ENCODE results near the gene LENG8. TPM values are rescaled to one million over a fixed set of nuclear protein-coding genes. Genes with fewer than 3 reads are reported as not detected.
A peak's percentile ranks its signal among the peaks of the same experiment; 100 is the strongest.

The LENG8 gene
- total RNA-seq, 2 experiments from 2014 or later = 165 to 170 TPM

- intact Hi-C loops (cut with micrococcal nuclease) = no loop called here
- POLR2A ChIA-PET = no interaction called here
Measured at GRCh38 chr19:54435551-54436016, 13.4 kb upstream of the LENG8 start.

GRCh38 chr19:54436031-54436523 lies 12.9 kb upstream of the LENG8 start:
- intact Hi-C loops (cut with micrococcal nuclease) = no loop called here
- CTCF ChIA-PET = no interaction called here
- H3K36me3 Mint-ChIP-seq (ENCODE audit: low read depth) = peaks cover 1% of the 10 kb centered on the region
- H3K9me3 Mint-ChIP-seq = no peaks in the 10 kb centered on the region
- no peak for TF ChIP-seq CTCF (IDR thresholded peaks at IDR 0.05)
- peaks cover 17% of the 10 kb centered on the region for H3K4me1 Mint-ChIP-seq (ENCODE audit: low read depth)
- POLR2A ChIA-PET = interaction anchor here (0.8 kb wide), 1 partner anchor 15 kb away, joined by 3 read pairs; no protein-coding TSS in a partner anchor
- no peak overlapping the region for H3K27ac Mint-ChIP-seq
- DNase-seq (no peak), ATAC-seq (no peak)
- no peaks in the 10 kb centered on the region for H3K27me3 Mint-ChIP-seq
- H3K4me3 Mint-ChIP-seq = no peak overlapping the region

More at GRCh38 chr19:54435551-54436016, 13.4 kb upstream of the LENG8 start:
- H3K27me3 Mint-ChIP-seq = no peaks in the 10 kb centered on the region
- no peaks in the 10 kb centered on the region for H3K9me3 Mint-ChIP-seq
- ATAC-seq (no peak), DNase-seq (no peak)
- H3K36me3 Mint-ChIP-seq (ENCODE audit: low read depth) = peaks cover 1% of the 10 kb centered on the region
- CTCF ChIA-PET = no interaction called here
- H3K4me3 Mint-ChIP-seq = no peak overlapping the region
- no peak overlapping the region for H3K27ac Mint-ChIP-seq
- TF ChIP-seq CTCF (IDR thresholded peaks at IDR 0.05) = no peak
- H3K4me1 Mint-ChIP-seq (ENCODE audit: low read depth) = peaks cover 17% of the 10 kb centered on the region

GRCh38 chr19:54436628-54437252 lies 12.3 kb upstream of the LENG8 start:
- Mint-ChIP-seq H3K27me3 (no peaks in the 10 kb centered on the region), H3K9me3 (no peaks in the 10 kb centered on the region), H3K4me3 (no peak overlapping the region), H3K36me3 (ENCODE audit: low read depth) (peaks cover 1% of the 10 kb centered on the region), H3K27ac (no peak overlapping the region), H3K4me1 (ENCODE audit: low read depth) (peaks cover 16% of the 10 kb centered on the region)
- intact Hi-C loops (cut with micrococcal nuclease) = no loop called here
- TF ChIP-seq CTCF (IDR thresholded peaks at IDR 0.05) = no peak
- CTCF ChIA-PET = no interaction called here
- DNase-seq (no peak), ATAC-seq (no peak)
- POLR2A ChIA-PET = interaction anchor here (0.8 to 2.4 kb wide), 3 partner anchors 11 to 38 kb away, joined by 3 to 15 read pairs (median 3); partner anchors contain the start of gene LENG8

- ATAC-seq (peak; percentile 75), DNase-seq (peak; percentile 62)
- peak overlapping the region; percentile 25 for H3K27ac Mint-ChIP-seq
- intact Hi-C loops (cut with micrococcal nuclease) = no loop called here
- H3K9me3 Mint-ChIP-seq = no peaks in the 10 kb centered on the region
- peaks cover 19% of the 10 kb centered on the region for H3K4me1 Mint-ChIP-seq (ENCODE audit: low read depth)
- peak; percentile 32 for TF ChIP-seq CTCF (IDR thresholded peaks at IDR 0.05)
- H3K27me3 Mint-ChIP-seq = no peaks in the 10 kb centered on the region
- ChIA-PET CTCF (interaction anchor here (0.6 to 2.6 kb wide), 5 partner anchors 9 to 174 kb away, joined by 3 to 13 read pairs (median 3); partner anchors contain the start of genes LENG8 and TTYH1), POLR2A (interaction anchor here (0.8 to 2.4 kb wide), 5 partner anchors 9 to 16 kb away, joined by 3 to 15 read pairs (median 5); partner anchors contain the start of gene LENG8)
- no peak overlapping the region for H3K4me3 Mint-ChIP-seq
- H3K36me3 Mint-ChIP-seq (ENCODE audit: low read depth) = peaks cover 11% of the 10 kb centered on the region
Measured at GRCh38 chr19:54439174-54439851, 9.7 kb upstream of the LENG8 start.

Measured in activated CD8-positive, alpha-beta T cell treated with anti-CD3 and anti-CD28 coated beads for 36 hours (primary cell).